Fibroblast of lung (primary cell): ENCODE results near the gene TMEM117. TPM values are rescaled to one million over a fixed set of nuclear protein-coding genes. Genes with fewer than 3 reads are reported as not detected.

ENCODE experiments used
- DNase-seq, 2 donors: peaks; one replicate each; pipeline versions ENCODE4 v3.0.0 to v3.0.0-alpha.2; 2010; ENCODE audit warnings: low read depth in 2 of 2
- H2AFZ ChIP-seq: 2 replicates; pipeline ENCODE4 v1.5.1; 2012; ENCODE audit warnings: low read length, control low read depth, inconsistent platforms
- H3K27ac ChIP-seq: 2 replicates; pipeline ENCODE4 v1.5.1; 2011; ENCODE audit warnings: low read length, control low read depth; ENCODE audit not compliant: insufficient read depth
- H3K27me3 ChIP-seq: 2 replicates; pipeline ENCODE4 v1.5.1; 2011; ENCODE audit warnings: mild to moderate bottlenecking, low read length; ENCODE audit not compliant: control insufficient read depth, insufficient read depth
- H3K36me3 ChIP-seq: 2 replicates; pipeline ENCODE4 v1.5.1; 2011; ENCODE audit warnings: low read length; ENCODE audit not compliant: control insufficient read depth, insufficient read depth
- H3K4me1 ChIP-seq: 2 replicates; pipeline ENCODE4 v1.5.1; 2011; ENCODE audit warnings: low read length; ENCODE audit not compliant: control insufficient read depth, insufficient read depth; ENCODE audit errors: extremely low read depth
- H3K4me2 ChIP-seq: 2 replicates; pipeline ENCODE4 v1.5.1; 2011; ENCODE audit warnings: low read length, control low read depth; ENCODE audit not compliant: insufficient read depth; ENCODE audit errors: extremely low read depth
- H3K4me3 ChIP-seq, 4 experiments: fragments of 200-600 bp in 1 of 4; sonication (generic) in 1 of 4; replicated peaks in 1 of 4; 2 replicates each; pipeline ENCODE4 v1.5.1; 2011 to 2016; ENCODE audit warnings: low read length in 4 of 4, low read depth in 3 of 4, mild to moderate bottlenecking in 3 of 4, control low read depth in 2 of 4, inconsistent platforms in 1 of 4, mixed read lengths in 1 of 4; ENCODE audit not compliant: insufficient read depth in 1 of 4; ENCODE audit errors: control extremely low read depth in 1 of 4
- H3K79me2 ChIP-seq: 2 replicates; pipeline ENCODE4 v1.5.1; 2012; ENCODE audit warnings: mild to moderate bottlenecking, low read length, inconsistent platforms; ENCODE audit not compliant: control insufficient read depth, insufficient read depth
- H3K9ac ChIP-seq: 2 replicates; pipeline ENCODE4 v1.5.1; 2011; ENCODE audit warnings: mild to moderate bottlenecking, low read length, control low read depth; ENCODE audit not compliant: insufficient read depth
- H3K9me3 ChIP-seq: 2 replicates; pipeline ENCODE4 v1.5.1; 2012; ENCODE audit warnings: low read depth, low read length; ENCODE audit not compliant: control insufficient read depth, insufficient read depth
- H4K20me1 ChIP-seq: 2 replicates; pipeline ENCODE4 v1.5.1; 2011; ENCODE audit warnings: low read length; ENCODE audit not compliant: control insufficient read depth, insufficient read depth; ENCODE audit errors: extremely low read depth
- CTCF ChIP-seq, 2 donors: IDR thresholded peaks in 1 of 2; conservative IDR thresholded peaks in 1 of 2; 1 replicate in 1 of 2; 2 replicates in 1 of 2; pipeline ENCODE4 v1.5.1; 2011 to 2012; ENCODE audit warnings: low read length in 2 of 2, control low read depth in 1 of 2, inconsistent platforms in 1 of 2, low read depth in 1 of 2, mild to moderate bottlenecking in 1 of 2
- EZH2 ChIP-seq: IDR thresholded peaks from 2 replicates; pipeline ENCODE4 v1.5.1; 2012; ENCODE audit warnings: low read length, control low read depth, mild to moderate bottlenecking; ENCODE audit errors: missing control alignments
- polyA plus RNA-seq, 2 donors: library from polyadenylated mRNA; depleted of rRNA in 1 of 2; stranded (reverse) in 1 of 2; unstranded in 1 of 2; fragments of >200 nt; gene quantifications; 2 replicates each; pipeline ENCODE4 v1.2.1, GENCODE V29; 2011 to 2012; ENCODE audit warnings: missing spikeins in 1 of 2
- total RNA-seq: library from RNA; depleted of rRNA; stranded (reverse); fragments of >200 nt; gene quantifications from 2 replicates; pipeline ENCODE4 v1.2.1, GENCODE V29; 2014

Gene TMEM117
- total and polyA plus RNA-seq, 2 donors (not counting 1 experiment from before 2014, with no cell fraction given): 7.6 to 7.8 TPM

- no peak overlapping the region for H3K9ac ChIP-seq
- H2AFZ ChIP-seq: no peak overlapping the region
- no peaks in the 10 kb centered on the region for H4K20me1 ChIP-seq
- no peaks in the 10 kb centered on the region for H3K4me1 ChIP-seq
- no peak for DNase-seq
- no peak overlapping the region for H3K4me3 ChIP-seq
- H3K79me2 ChIP-seq: no peaks in the 10 kb centered on the region
- TF ChIP-seq EZH2 (no peak), CTCF (conservative IDR thresholded peaks at IDR 0.05 in 1 of 2, IDR thresholded peaks at IDR 0.05 in 1 of 2; ENCODE audit: low read depth in 1 of 2, low read length in 2 of 2) (no peak)
- H3K4me2 ChIP-seq: no peak overlapping the region
- no peaks in the 10 kb centered on the region for H3K36me3 ChIP-seq
- H3K27me3 ChIP-seq: no peaks in the 10 kb centered on the region
- no peaks in the 10 kb centered on the region for H3K9me3 ChIP-seq
- H3K27ac ChIP-seq: no peak overlapping the region
Measured at GRCh38 chr12:43827093-43827492, 8.8 kb upstream of the TMEM117 start.

GRCh38 chr12:43832463-43833168 lies 3.3 kb upstream of the TMEM117 start:
- H3K36me3 ChIP-seq: no peaks in the 10 kb centered on the region
- H3K4me1 ChIP-seq: no peaks in the 10 kb centered on the region
- H3K4me3 ChIP-seq: no peak overlapping the region
- H2AFZ ChIP-seq: no peak overlapping the region
- H3K79me2 ChIP-seq: no peaks in the 10 kb centered on the region
- no peak for DNase-seq
- no peak overlapping the region for H3K9ac ChIP-seq
- no peaks in the 10 kb centered on the region for H3K9me3 ChIP-seq
- H3K4me2 ChIP-seq: no peak overlapping the region
- no peak for TF ChIP-seq EZH2
- TF ChIP-seq CTCF (conservative IDR thresholded peaks at IDR 0.05 in 1 of 2, IDR thresholded peaks at IDR 0.05 in 1 of 2; ENCODE audit: low read depth in 1 of 2, low read length in 2 of 2): no peak
- no peak overlapping the region for H3K27ac ChIP-seq
- no peaks in the 10 kb centered on the region for H4K20me1 ChIP-seq
- H3K27me3 ChIP-seq: no peaks in the 10 kb centered on the region

- no peaks in the 10 kb centered on the region for H3K4me1 ChIP-seq
- H3K4me3 ChIP-seq: peak overlapping the region; percentile 63 to 76 (median 71)
- H3K9me3 ChIP-seq: no peaks in the 10 kb centered on the region
- H3K79me2 ChIP-seq: no peaks in the 10 kb centered on the region
- TF ChIP-seq EZH2 (no peak), CTCF (conservative IDR thresholded peaks at IDR 0.05 in 1 of 2, IDR thresholded peaks at IDR 0.05 in 1 of 2; ENCODE audit: low read depth in 1 of 2, low read length in 2 of 2) (no peak)
- H3K27ac ChIP-seq: no peak overlapping the region
- peak overlapping the region; percentile 73 for H3K4me2 ChIP-seq
- peak overlapping the region; percentile 80 for H3K9ac ChIP-seq
- H3K36me3 ChIP-seq: no peaks in the 10 kb centered on the region
- peak; percentile 19 to 22 for DNase-seq
- no peaks in the 10 kb centered on the region for H3K27me3 ChIP-seq
- H2AFZ ChIP-seq: peak overlapping the region; percentile 92
- H4K20me1 ChIP-seq: no peaks in the 10 kb centered on the region
Measured at GRCh38 chr12:43835264-43835655, 621 bp upstream of the TMEM117 start.
